Right renal pelvis (tissue), 4 donors: ENCODE results near the gene PELI2. TPM values are rescaled to one million over a fixed set of nuclear protein-coding genes. Genes with fewer than 3 reads are reported as not detected.

Source experiments
- DNase-seq, 4 donors: peaks; one replicate each; pipeline ENCODE4 v3.0.0-alpha.2; 2013; ENCODE audit warnings: low read depth in 4 of 4, low spot score in 3 of 4, missing footprints in 1 of 4
- polyA plus RNA-seq, 4 donors: library from polyadenylated mRNA; unstranded; fragments of 120-200 nt; gene quantifications; one replicate each; pipeline ENCODE4 v1.2.1, GENCODE V29; 2013; ENCODE audit not compliant: insufficient read length in 4 of 4

The PELI2 gene, protein sequence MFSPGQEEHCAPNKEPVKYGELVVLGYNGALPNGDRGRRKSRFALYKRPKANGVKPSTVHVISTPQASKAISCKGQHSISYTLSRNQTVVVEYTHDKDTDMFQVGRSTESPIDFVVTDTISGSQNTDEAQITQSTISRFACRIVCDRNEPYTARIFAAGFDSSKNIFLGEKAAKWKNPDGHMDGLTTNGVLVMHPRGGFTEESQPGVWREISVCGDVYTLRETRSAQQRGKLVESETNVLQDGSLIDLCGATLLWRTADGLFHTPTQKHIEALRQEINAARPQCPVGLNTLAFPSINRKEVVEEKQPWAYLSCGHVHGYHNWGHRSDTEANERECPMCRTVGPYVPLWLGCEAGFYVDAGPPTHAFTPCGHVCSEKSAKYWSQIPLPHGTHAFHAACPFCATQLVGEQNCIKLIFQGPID
- 10 to 100 TPM; 27.0 to 35.3 (median 29.9) TPM for polyA plus RNA-seq

DNA sequence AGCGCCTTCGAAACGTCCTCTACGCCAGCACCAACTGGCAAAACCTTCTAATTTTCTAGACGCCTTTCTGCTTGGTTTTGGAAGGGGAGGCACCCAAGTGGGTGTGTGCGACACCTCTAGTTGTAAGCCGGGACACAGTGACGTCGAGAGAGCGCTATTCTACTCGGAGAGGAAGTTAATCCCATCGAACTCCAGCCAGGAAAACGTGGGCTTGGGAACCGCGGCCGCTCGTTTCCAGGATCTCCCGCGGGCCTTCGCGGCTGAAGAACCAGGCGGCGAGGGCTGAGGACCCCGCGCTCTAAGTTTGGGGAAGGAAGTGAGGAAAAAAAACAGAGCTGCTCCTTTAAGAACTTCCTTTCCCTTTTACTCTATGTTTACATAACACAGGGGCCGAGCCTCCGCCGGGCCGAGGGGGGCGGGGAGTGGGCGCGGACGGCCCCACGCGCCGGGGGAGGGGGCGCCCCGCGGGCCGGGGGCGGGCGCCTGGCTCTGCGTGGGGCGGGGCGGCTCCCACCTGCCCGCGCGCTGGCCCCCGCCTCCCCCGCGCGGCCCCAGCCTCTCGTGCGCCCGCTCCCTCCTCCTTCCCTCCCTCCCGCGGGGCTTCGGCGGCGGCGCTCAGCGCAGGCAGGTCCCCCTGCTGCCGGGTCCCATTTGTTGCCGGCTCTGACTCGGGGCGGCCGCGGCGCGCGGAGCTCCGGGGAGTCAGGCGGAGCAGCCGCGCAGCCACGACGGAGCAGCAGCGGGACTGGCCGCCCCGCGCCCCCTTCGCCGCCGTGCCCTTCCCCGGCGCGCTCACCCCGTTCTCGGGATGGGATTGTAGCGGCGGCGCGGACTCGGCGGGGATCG lies at the start of gene PELI2:
PELI2 (plus strand) TSS at position 647 of the 846 bp plus-strand sequence. CDS start 250 bp downstream, outside the sequence.
- DNase-seq, result peak; percentile 65 to 77 (median 72)

DNA sequence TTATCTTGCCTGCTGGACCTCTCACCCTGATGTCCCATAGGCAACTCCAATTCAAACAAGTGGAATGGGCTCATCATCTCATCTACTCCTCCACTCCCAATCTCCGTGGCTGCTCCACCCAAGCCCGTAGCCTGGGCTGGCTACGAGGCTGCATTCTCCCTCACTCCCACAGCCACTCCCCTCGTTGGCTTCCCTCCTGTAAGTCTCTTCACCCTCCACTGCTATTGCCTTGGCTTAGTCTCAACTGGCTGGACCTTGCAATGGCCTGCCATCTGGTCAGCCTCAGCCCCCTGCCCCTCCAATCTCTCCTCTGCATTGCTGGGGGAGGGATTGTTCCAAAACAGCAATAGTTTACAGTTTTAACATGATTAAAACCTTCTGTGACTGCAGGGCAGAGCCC lies 44.4 kb upstream of the PELI2 start:
- DNase-seq, result no peak

DNA sequence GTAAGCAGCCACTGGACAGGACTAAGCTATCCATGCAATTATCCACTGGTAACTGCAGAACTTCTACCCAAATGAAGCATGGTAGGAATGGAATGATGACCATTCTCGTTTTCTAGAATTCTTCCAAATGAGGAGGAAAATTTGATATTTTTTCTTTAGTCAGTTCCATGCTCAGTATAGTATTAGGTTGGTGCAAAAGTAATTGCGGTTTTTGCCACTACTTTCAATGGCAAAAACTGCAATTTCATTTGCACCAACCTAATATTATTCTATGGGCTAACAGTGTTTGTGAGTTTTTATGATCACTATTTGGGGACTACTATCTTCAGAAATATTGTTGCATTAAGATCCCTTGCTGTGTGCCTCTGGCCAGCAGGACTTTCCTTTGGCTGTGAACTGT lies 42.9 kb upstream of the PELI2 start:
- no peak for DNase-seq

DNA sequence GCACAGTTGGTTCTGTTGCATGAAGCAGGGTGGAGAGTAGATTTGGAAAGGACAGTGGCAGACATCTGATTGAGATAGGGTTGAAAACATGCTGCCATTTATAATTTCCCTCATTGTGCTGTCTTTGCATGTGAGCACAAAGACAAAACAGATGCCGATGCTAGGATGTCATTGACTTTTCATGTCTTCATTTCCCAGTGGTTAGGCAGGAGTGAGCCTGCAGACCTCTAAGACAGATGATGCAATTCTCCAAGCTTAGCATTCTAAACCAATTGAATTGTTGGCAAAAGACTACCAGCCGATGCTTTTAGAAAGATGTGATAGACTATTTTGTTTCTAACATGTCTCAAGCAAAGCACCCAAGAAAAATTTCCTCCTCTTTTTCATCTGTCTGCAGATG lies 37.1 kb upstream of the PELI2 start:
- no peak for DNase-seq

DNA sequence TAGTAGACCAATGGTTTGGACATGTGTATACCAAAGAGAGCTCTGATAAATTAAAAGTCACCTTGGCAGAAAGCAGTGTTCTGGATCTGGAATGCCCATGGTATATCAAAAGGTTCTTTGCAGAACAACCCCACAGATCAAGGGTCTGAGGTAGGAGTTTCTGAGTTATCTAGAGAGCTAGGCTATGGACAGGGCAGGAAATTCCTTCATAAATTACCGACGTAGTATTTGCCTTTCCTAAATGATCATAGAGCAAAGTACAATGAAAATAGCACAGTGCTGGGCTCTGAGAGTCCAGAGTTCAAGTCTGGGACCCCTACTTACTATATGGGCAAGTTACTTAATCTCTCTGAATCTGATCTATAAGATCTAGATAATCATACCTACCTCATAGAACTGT lies 35.3 kb upstream of the PELI2 start:
- DNase-seq, result no peak

- DNase-seq, result no peak
Measured at GRCh38 chr14:56085471-56085870, 32.7 kb upstream of the PELI2 start.

GRCh38 chr14:56087671-56088471 lies 30.3 kb upstream of the PELI2 start:
- DNase-seq, result no peak

- DNase-seq, result no peak
Measured at GRCh38 chr14:56088941-56089340, 29.3 kb upstream of the PELI2 start.

DNA sequence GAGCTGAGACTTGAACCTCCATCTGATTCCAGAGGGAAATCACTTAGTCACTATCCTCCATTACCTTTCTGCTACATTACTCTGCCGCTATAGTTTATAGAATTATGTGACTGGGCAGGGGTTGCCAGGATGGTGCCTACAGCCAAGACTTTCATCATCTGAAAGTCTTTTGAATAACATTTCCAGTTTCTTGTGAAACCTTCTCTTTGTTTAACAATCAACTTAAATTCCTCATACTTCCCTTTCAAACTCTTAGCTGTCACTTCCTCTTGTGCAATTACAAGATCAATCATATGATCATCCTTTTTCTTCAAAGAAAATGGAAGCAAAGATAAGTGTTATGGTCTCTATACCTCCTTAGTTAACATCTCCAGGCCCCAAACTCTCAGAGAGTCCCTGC lies 25.4 kb upstream of the PELI2 start:
- no peak for DNase-seq

GRCh38 chr14:56094076-56094475 lies 24.1 kb upstream of the PELI2 start:
- DNase-seq, result no peak

- DNase-seq, result no peak
Measured at GRCh38 chr14:56098021-56098420, 20.2 kb upstream of the PELI2 start.

DNA sequence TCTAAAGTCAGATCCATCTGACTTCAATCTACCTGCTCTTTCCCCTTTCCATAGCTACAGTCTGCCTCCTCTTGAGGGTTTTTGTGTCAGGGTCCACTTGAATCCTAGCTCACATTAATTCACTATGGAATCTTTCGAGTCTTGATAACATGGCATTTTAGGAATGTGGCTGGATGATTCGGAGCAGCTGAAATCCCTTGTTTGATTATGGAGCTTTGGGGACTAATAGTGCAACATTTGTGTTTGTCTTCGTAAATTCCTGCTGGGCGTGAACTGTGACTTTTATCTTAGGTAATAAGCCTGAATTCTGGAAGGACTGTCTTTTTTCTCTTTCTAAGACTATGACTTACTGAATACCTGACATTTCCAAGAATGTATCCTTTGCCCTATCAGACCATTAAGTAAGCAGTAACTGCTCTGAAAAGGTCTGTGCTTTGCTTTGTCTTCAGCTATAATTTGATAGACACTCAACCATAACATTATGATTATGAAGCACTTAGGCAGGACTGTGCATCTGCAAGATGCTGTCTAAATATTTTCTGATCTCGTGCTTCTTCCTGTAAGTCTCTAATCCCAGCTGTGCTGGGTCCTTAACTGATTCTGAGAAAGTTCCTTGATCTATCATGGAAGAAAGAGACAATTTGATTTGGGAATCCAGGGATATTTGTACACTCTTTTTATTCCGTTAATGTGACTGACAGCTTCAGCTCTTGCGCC lies 19.0 kb upstream of the PELI2 start:
- no peak for DNase-seq

GRCh38 chr14:56100556-56100955 lies 17.7 kb upstream of the PELI2 start:
- no peak for DNase-seq

- no peak for DNase-seq
Measured at GRCh38 chr14:56102941-56103340, 15.3 kb upstream of the PELI2 start.

GRCh38 chr14:56107615-56108014 lies 10.6 kb upstream of the PELI2 start:
- DNase-seq, result no peak

DNA sequence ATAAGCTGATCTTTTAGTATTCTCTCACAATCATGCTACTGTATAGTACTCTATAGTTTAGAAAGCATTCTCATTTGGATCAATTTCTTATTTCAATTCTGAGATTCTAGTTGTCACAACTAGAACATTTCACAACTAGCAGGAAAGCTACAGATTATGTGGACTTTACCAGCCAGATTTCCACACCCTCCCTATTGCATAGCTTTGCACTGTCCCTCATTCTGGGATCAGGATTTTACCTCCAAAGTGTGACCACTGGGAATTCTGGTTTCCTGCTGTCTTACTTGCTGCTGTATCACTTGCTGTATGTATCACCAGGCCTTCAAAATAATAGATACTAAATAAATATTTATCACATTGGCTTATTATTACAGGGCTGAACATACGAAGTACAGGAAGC lies 10.2 kb upstream of the PELI2 start:
- no peak for DNase-seq

DNA sequence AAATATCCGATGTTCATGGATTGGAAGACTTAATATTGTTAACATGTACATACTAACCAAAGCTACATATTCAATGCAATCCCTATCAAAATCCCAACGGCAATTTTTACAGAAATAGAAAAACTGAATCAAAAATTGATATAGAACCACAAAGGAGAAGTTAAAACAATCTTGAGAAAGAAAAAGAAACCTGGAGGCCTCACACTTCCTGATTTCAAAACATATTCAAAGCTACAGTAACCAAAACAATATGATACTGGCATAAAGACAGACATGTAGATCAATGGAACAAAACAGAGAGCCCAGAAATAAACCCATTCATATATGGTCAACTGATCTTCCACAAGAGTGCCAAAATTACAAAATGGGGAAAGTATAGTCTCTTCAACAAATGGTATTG lies 5.4 kb upstream of the PELI2 start:
- no peak for DNase-seq

GRCh38 chr14:56115334-56115870 lies 2.8 kb upstream of the PELI2 start:
- no peak for DNase-seq

GRCh38 chr14:56115976-56116893 lies 2.0 kb upstream of the PELI2 start:
- no peak for DNase-seq
